GM23338 (cell line): ENCODE data around the gene ZNF653.

Experiments used
- CREB1 ChIP-seq: fragments of 250-450 bp; sonication (Bioruptor Pico); IDR thresholded peaks from 2 replicates; pipeline ENCODE4 v1.5.0; 2020; ENCODE audit warnings: low read depth, mild to moderate bottlenecking, moderate library complexity
- CTCF ChIP-seq, 2 experiments: fragments of 200-600 bp in 1 of 2; sonication (generic) in 1 of 2; conservative IDR thresholded peaks; 2 replicates each; pipeline versions ENCODE4 v1.5.1 to v1.6.1; 2016 to 2017; ENCODE audit warnings: antibody characterized with exemption in 2 of 2, low read depth in 2 of 2, mild to moderate bottlenecking in 2 of 2, moderate library complexity in 1 of 2
- ETS1 ChIP-seq: IDR thresholded peaks from 2 replicates; pipeline ENCODE4 v1.6.1; 2016; ENCODE audit warnings: antibody characterized with exemption
- EZH2 ChIP-seq: fragments of 200-600 bp; sonication (generic); IDR thresholded peaks from one replicate; pipeline ENCODE4 v1.8.0; 2017; ENCODE audit warnings: antibody characterized with exemption, mild to moderate bottlenecking, low read depth; ENCODE audit not compliant: unreplicated experiment
- EZH2phosphoT487 ChIP-seq: fragments of 200-600 bp; sonication (generic); IDR thresholded peaks from one replicate; pipeline ENCODE4 v1.8.1; 2018; ENCODE audit warnings: antibody characterized with exemption; ENCODE audit not compliant: unreplicated experiment
- POLR2AphosphoS5 ChIP-seq: IDR thresholded peaks from 2 replicates; pipeline ENCODE4 v1.6.1; 2016; ENCODE audit warnings: antibody characterized with exemption, low read depth
- REST ChIP-seq: IDR thresholded peaks from one replicate; pipeline ENCODE4 v1.6.1; 2018; ENCODE audit warnings: antibody characterized with exemption; ENCODE audit not compliant: unreplicated experiment
- ZNF114 ChIP-seq: fragments of 250-450 bp; sonication (Bioruptor Pico); IDR thresholded peaks from 2 replicates; pipeline ENCODE4 v1.5.0; 2020; ENCODE audit warnings: mild to moderate bottlenecking, moderate library complexity
- ZNF331 ChIP-seq: fragments of 250-450 bp; sonication (Bioruptor Pico); IDR thresholded peaks from 2 replicates; pipeline ENCODE4 v1.5.0; 2020; ENCODE audit warnings: low read depth, mild to moderate bottlenecking, moderate library complexity

DNA sequence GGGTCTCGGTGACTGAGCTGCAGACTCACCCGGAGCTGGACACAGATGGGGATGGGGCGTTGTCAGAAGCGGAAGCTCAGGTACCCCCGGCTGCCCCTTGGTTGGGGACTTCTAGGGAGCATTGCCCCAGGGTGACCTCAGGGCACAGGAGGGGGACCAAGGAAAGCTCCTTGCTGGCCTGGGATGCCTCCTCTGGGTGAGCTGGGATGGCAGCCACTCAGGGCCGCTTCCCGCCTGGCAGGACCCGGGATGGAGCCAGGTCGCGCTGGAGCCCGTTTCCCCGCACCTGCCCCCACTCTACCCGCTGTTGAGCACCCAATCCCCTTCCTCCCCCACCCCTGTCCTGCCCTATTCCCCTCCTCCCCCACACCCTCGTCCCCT lies 59.4 kb downstream of the ZNF653 start:
- no peak for TF ChIP-seq CTCF (conservative IDR thresholded peaks at IDR 0.05; ENCODE audit: low read depth in 2 of 2)
- TF ChIP-seq EZH2 = no peak
- no peak for TF ChIP-seq REST
- no peak for TF ChIP-seq ZNF114 (CRISPR knock-in tag)
- no peak for TF ChIP-seq POLR2AphosphoS5
- TF ChIP-seq CREB1 = no peak
- no peak for TF ChIP-seq ETS1
- TF ChIP-seq ZNF331 (CRISPR knock-in tag) = no peak
- TF ChIP-seq EZH2phosphoT487 = no peak
